B cell (primary cell): Measurements from ENCODE around the gene CNKSR3.

Source experiments
- CTCF ChIP-seq: fragments of 200-600 bp; IDR thresholded peaks from one replicate; pipeline ENCODE4 v1.8.0; 2022; ENCODE audit warnings: antibody characterized with exemption, mild to moderate bottlenecking
- EZH2 ChIP-seq: IDR thresholded peaks from 2 replicates; pipeline ENCODE4 v1.6.1; 2012; ENCODE audit warnings: borderline replicate concordance, low read depth, mild to moderate bottlenecking, moderate library complexity, low read length; ENCODE audit not compliant: insufficient read depth, poor library complexity, severe bottlenecking

DNA sequence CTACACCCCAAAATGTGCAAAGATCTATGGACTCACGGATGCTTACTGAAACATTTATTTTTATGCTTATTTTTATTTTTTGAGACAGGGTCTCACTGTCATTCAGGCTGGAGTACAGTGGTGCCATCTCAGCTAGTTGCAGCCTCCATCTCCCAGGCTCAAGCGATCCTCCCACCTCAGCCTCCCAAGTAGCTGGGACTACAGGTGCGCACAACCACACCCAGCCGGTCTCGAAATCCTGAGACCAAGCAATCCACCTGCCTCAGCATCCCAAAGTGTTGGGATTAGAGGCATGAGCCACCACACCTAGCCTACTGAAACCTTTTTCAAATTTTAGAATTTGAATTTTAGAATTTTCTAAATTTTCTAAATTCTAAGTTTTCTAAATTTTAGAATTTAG is 103.0 kb downstream of the CNKSR3 start:
- TF ChIP-seq CTCF, result no peak
- TF ChIP-seq EZH2, result no peak
